ENCODE data around the gene ARRDC4. TPM values are rescaled to one million over a fixed set of nuclear protein-coding genes. Genes with fewer than 3 reads are reported as not detected.

Gene ARRDC4
- total and polyA plus RNA-seq, 9 of the 15 experiments (the other 6 are each of a cell fraction or from before 2014, with no cell fraction given), result 4.3 to 16.1 (median 14.4) TPM

DNA sequence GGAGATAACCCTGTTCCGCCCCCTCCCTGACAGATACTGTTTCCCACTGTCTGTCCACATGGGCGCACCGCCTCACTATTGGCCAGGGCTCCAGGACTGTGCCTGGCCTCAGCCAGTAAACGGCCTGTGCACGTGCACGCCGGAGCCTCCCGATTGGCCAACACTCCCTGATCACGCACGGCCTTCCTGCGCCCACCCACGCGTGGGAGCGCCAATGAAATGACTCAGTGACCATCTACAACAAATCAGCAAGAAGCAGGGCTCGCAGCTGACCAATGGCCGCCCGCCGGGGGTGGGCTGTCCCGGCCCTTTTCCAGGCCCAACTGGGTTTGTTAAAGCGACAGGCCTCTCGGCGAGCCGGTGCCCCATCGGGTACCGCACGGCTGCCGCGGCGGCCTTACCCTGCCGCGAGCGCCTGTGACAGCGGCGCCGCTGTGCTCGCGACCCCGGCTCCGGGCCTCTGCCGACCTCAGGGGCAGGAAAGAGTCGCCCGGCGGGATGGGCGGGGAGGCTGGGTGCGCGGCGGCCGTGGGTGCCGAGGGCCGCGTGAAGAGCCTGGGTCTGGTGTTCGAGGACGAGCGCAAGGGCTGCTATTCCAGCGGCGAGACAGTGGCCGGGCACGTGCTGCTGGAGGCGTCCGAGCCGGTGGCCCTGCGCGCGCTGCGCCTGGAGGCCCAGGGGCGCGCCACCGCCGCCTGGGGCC, at the start of gene ARRDC4 (continued):
- TF ChIP-seq, protein P1, sequence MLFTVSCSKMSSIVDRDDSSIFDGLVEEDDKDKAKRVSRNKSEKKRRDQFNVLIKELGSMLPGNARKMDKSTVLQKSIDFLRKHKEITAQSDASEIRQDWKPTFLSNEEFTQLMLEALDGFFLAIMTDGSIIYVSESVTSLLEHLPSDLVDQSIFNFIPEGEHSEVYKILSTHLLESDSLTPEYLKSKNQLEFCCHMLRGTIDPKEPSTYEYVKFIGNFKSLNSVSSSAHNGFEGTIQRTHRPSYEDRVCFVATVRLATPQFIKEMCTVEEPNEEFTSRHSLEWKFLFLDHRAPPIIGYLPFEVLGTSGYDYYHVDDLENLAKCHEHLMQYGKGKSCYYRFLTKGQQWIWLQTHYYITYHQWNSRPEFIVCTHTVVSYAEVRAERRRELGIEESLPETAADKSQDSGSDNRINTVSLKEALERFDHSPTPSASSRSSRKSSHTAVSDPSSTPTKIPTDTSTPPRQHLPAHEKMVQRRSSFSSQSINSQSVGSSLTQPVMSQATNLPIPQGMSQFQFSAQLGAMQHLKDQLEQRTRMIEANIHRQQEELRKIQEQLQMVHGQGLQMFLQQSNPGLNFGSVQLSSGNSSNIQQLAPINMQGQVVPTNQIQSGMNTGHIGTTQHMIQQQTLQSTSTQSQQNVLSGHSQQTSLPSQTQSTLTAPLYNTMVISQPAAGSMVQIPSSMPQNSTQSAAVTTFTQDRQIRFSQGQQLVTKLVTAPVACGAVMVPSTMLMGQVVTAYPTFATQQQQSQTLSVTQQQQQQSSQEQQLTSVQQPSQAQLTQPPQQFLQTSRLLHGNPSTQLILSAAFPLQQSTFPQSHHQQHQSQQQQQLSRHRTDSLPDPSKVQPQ (CRISPR knock-in tag; IDR thresholded peaks at IDR 0.05; ENCODE audit: borderline replicate concordance), result peak; percentile 65; the same call in 1 of the 2 replicates
- TF ChIP-seq, protein P2, sequence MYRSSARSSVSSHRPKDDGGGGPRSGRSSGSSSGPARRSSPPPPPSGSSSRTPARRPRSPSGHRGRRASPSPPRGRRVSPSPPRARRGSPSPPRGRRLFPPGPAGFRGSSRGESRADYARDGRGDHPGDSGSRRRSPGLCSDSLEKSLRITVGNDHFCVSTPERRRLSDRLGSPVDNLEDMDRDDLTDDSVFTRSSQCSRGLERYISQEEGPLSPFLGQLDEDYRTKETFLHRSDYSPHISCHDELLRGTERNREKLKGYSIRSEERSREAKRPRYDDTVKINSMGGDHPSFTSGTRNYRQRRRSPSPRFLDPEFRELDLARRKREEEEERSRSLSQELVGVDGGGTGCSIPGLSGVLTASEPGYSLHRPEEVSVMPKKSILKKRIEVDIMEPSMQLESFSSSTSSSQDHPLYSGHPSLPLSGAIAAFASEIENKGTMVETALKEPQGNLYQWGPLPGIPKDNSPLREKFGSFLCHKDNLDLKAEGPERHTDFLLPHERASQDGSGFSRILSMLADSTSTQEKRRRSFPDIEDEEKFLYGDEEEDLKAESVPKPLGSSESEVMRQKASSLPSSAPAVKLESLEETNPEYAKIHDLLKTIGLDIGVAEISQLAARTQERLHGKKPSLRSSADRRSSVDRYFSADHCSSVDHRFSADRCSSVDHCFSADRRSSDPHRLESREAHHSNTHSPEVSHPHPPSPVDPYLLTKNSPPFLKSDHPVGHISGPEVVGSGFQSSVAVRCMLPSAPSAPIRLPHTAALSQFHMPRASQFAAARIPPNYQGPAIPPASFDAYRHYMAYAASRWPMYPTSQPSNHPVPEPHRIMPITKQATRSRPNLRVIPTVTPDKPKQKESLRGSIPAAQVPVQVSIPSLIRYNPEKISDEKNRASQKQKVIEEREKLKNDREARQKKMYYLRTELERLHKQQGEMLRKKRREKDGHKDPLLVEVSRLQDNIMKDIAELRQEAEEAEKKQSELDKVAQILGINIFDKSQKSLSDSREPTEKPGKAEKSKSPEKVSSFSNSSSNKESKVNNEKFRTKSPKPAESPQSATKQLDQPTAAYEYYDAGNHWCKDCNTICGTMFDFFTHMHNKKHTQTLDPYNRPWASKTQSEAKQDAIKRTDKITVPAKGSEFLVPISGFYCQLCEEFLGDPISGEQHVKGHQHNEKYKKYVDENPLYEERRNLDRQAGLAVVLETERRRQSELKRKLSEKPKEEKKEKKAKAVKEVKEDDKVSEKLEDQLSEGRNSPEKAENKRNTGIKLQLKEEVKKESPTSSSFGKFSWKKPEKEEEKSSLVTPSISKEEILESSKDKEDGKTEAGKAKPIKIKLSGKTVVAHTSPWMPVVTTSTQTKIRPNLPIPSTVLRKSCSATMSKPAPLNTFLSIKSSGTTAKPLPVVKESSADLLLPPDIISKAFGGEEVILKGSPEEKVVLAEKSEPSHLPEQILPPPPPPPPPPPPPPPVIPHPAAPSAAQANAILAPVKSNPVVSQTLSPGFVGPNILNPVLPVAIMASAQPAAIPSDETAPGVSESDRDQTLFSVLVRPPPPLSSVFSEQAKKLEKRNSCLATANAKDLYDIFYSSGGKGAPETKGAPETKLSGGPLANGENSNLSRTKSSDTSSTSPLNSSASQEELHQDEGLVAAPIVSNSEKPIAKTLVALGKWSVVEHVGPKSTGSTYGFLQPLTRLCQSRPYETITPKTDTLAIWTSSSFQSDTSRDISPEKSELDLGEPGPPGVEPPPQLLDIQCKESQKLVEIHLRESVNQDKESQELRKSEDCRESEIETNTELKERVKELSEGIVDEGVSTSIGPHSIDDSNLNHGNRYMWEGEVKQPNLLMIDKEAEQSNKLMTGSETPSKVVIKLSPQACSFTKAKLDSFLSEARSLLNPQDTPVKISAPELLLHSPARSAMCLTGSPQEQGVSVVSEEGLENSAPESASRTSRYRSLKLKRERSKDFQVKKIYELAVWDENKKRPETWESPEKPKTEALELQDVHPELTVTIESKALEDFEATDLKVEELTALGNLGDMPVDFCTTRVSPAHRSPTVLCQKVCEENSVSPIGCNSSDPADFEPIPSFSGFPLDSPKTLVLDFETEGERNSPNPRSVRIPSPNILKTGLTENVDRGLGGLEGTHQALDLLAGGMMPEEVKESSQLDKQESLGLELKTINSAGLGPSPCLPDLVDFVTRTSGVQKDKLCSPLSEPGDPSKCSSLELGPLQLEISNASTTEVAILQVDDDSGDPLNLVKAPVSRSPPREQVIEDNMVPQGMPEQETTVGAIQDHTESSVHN (IDR thresholded peaks at IDR 0.05; ENCODE audit: borderline replicate concordance in 1 of 2, low read depth in 1 of 2), result no peak
- TF ChIP-seq ZNF140 (CRISPR knock-in tag; IDR thresholded peaks at IDR 0.05), result peak; percentile 99
- TF ChIP-seq POLR2G (IDR thresholded peaks at IDR 0.05; ENCODE audit: low read depth, low read length), result peak; percentile 78
- peak; percentile 100 for TF ChIP-seq FOS (IDR thresholded peaks at IDR 0.05; ENCODE audit: extremely low read depth, insufficient read length)
- no peak for TF ChIP-seq STAT5A (IDR thresholded peaks at IDR 0.05; ENCODE audit: borderline replicate concordance, low read length)
- TF ChIP-seq ZSCAN32 (CRISPR knock-in tag; IDR thresholded peaks at IDR 0.05), result no peak
- TF ChIP-seq SP1 (CRISPR knock-in tag; IDR thresholded peaks at IDR 0.05), result peak; percentile 92
- TF ChIP-seq, protein P3, sequence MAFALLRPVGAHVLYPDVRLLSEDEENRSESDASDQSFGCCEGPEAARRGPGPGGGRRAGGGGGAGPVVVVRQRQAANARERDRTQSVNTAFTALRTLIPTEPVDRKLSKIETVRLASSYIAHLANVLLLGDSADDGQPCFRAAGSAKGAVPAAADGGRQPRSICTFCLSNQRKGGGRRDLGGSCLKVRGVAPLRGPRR (CRISPR knock-in tag; IDR thresholded peaks at IDR 0.05), result no peak
